Measurements from ENCODE around the gene SCRN1. TPM values are rescaled to one million over a fixed set of nuclear protein-coding genes. Genes with fewer than 3 reads are reported as not detected.

Gene SCRN1
- total and polyA plus RNA-seq, 7 experiments from 2014 or later: 1.6 to 8.7 (median 2.3) TPM

DNA sequence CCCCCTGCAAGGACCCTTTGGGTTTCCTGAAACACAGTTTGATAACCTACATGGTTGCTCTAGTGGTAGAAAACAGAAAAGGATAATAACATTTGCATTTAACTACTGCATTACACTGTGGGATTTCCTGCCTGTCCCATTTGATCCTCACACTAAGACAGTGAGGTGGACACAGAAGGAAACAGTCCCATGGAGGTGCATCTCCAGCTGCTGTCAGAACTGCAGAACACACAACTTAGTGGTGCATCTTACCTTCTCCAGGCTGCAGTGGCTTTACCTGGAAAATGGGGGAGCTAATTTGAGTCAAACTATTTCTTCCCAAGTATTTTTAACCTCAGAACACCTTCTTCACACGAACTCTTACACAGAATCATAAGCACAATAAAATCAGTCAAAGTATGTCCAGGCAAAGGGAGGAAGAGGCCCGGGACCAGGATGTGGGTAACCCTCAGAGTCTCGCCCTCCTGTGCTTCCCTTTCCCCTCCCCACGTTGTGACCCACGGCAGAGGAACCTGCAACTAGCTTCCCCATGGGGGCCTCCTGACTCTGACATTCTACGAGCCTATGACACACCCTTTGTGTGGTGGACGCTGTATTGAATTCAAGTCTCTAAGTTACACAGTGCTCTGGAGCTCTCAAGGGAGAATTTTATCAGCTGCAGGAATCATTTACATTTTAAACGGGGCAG is 33.7 kb downstream of the SCRN1 start:
- Mint-ChIP-seq H3K9me3 (peaks cover 0 to 3% (median 0%) of the 10 kb centered on the region in 11 donors), H3K27ac (peak overlapping the region in 3 of 9 donors; percentile 15 to 68 (median 58)), H3K4me3 (peak overlapping the region in 6 of 10 donors; percentile 5 to 51 (median 18)), H3K27me3 (peaks cover 0 to 13% (median 4%) of the 10 kb centered on the region in 5 donors), H3K4me1 (peaks cover 9 to 20% (median 15%) of the 10 kb centered on the region in 7 donors), H3K36me3 (peaks cover 0 to 4% (median 3%) of the 10 kb centered on the region in 5 donors)
- DNase-seq (peak in 1 of 9 donors; percentile 7), ATAC-seq (peak; percentile 87)
- H3K4me1 ChIP-seq (ENCODE audit: control insufficient read depth in 2 of 2, insufficient read depth in 2 of 2, low read length in 2 of 2): peaks cover 0 to 8% of the 10 kb centered on the region in 2 donors
- H3K9me3 ChIP-seq (ENCODE audit: control insufficient read depth in 2 of 3, low read length in 3 of 3): no peaks in the 10 kb centered on the region
- no peak overlapping the region for H3K27ac ChIP-seq (ENCODE audit: low read depth, low read length)
- ChIA-PET POLR2A (no interaction called here), CTCF (no interaction called here)
- no peak overlapping the region for H3K4me3 ChIP-seq (ENCODE audit: low read length)
- no peaks in the 10 kb centered on the region for H3K27me3 ChIP-seq (ENCODE audit: control insufficient read depth in 2 of 2, insufficient read depth in 2 of 2, low read length in 2 of 2)
- intact Hi-C loops (cut with micrococcal nuclease): no loop called here
- H3K36me3 ChIP-seq (ENCODE audit: control insufficient read depth in 2 of 3, insufficient read depth in 3 of 3, low read length in 3 of 3): no peaks in the 10 kb centered on the region

DNA sequence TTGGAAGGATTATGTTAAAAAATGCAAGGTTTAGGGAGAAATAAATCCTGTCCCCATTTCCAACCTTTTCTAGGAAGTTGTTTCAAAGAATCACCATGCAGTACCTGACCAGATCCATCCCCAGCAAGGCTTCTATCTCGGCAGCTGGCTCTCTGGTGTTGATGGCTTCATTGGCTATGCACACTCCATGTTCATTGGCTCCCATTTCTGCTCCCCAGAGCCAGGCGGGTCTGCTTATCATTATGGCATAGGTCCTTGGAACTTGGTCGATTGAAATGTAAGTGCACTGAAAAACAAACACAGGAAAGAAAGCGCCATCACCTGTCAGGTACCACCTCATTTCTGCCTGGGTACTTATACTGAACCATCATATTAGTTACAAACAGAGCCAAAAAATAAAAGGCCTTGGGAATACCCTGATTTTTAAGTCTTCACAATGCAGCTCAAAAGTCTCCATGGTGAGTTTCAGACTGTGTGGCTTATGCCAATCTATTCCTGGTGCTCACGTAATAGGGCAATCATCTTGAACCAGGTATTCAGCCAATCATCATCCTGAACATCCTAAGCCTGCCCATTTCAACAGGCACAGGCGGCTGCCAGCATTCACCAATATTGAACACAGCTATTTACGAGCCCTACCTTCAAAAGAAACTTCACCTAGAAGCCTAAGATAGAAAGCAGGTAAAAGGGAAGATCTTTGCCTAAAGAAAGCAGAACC is 34.4 kb downstream of the SCRN1 start:
- Mint-ChIP-seq H3K27me3 (peaks cover 0 to 13% (median 4%) of the 10 kb centered on the region in 5 donors), H3K27ac (no peak overlapping the region), H3K36me3 (peaks cover 0 to 4% (median 3%) of the 10 kb centered on the region in 5 donors), H3K4me1 (peaks cover 9 to 20% (median 15%) of the 10 kb centered on the region in 7 donors), H3K9me3 (peaks cover 0 to 3% (median 0%) of the 10 kb centered on the region in 11 donors), H3K4me3 (no peak overlapping the region)
- Histone ChIP-seq H3K27me3 (ENCODE audit: control insufficient read depth in 2 of 2, insufficient read depth in 2 of 2, low read length in 2 of 2) (no peaks in the 10 kb centered on the region), H3K4me3 (ENCODE audit: low read length) (no peak overlapping the region), H3K4me1 (ENCODE audit: control insufficient read depth in 2 of 2, insufficient read depth in 2 of 2, low read length in 2 of 2) (peaks cover 0 to 8% of the 10 kb centered on the region in 2 donors), H3K36me3 (ENCODE audit: control insufficient read depth in 2 of 3, insufficient read depth in 3 of 3, low read length in 3 of 3) (no peaks in the 10 kb centered on the region), H3K27ac (ENCODE audit: low read depth, low read length) (no peak overlapping the region), H3K9me3 (ENCODE audit: control insufficient read depth in 2 of 3, low read length in 3 of 3) (no peaks in the 10 kb centered on the region)
- DNase-seq (no peak), ATAC-seq (no peak)
- intact Hi-C loops (cut with micrococcal nuclease): no loop called here
- POLR2A ChIA-PET: no interaction called here
- CTCF ChIA-PET: interaction anchor here (1.2 kb wide), 1 partner anchor 106 kb away, joined by 3 read pairs; no protein-coding TSS in a partner anchor

DNA sequence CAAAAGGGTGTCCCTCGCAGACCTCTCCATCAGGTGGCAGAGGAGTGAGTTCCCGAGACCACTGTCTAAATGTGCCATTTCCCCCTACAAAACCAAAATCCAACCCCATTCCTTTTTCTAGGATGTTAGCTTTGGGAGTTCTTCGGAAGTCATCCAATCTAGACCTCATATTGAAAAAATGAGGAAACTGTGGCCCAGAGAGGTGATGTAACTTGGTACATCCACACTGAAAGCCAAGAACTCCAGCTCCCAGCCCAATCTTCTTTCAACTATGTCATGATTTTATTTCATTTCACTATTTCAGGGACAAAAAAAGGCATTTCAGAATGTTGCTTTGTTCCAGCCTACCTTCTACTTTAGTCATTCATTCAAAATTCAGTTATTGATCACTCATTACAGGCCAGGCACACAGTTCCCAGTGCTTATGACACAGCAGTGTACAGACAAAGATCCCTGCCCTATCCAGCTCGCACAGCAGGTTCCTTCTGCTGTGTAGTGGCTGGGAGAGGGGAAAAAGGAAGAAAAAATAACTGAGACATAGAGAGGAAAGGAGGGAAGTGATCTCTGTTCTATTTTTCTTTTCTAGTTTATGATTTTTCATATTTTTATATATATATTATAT is 35.8 kb downstream of the SCRN1 start:
- ChIA-PET POLR2A (interaction anchor here (0.9 kb wide), 1 partner anchor 17 kb away, joined by 5 read pairs; no protein-coding TSS in a partner anchor), CTCF (interaction anchor here (1.2 kb wide), 1 partner anchor 108 kb away, joined by 3 read pairs; no protein-coding TSS in a partner anchor)
- intact Hi-C loops (cut with micrococcal nuclease): loop anchor here in 1 of 2 donors (5.0 kb wide), 1 partner anchor 108 kb away; no protein-coding TSS in a partner anchor
- Histone ChIP-seq H3K36me3 (ENCODE audit: control insufficient read depth in 2 of 3, insufficient read depth in 3 of 3, low read length in 3 of 3) (no peaks in the 10 kb centered on the region), H3K4me3 (ENCODE audit: low read length) (no peak overlapping the region), H3K27me3 (ENCODE audit: control insufficient read depth in 2 of 2, insufficient read depth in 2 of 2, low read length in 2 of 2) (no peaks in the 10 kb centered on the region), H3K27ac (ENCODE audit: low read depth, low read length) (no peak overlapping the region), H3K4me1 (ENCODE audit: control insufficient read depth in 2 of 2, insufficient read depth in 2 of 2, low read length in 2 of 2) (peaks cover 0 to 8% of the 10 kb centered on the region in 2 donors), H3K9me3 (ENCODE audit: control insufficient read depth in 2 of 3, low read length in 3 of 3) (no peaks in the 10 kb centered on the region)
- DNase-seq (no peak), ATAC-seq (no peak)
- no peak overlapping the region for H3K4me3 Mint-ChIP-seq
- peaks cover 0 to 3% (median 0%) of the 10 kb centered on the region in 11 donors for H3K9me3 Mint-ChIP-seq
- no peak overlapping the region for H3K27ac Mint-ChIP-seq
- peaks cover 0 to 7% (median 3%) of the 10 kb centered on the region in 5 donors for H3K27me3 Mint-ChIP-seq
- peaks cover 9 to 20% (median 15%) of the 10 kb centered on the region in 7 donors for H3K4me1 Mint-ChIP-seq
- peaks cover 0 to 3% (median 3%) of the 10 kb centered on the region in 5 donors for H3K36me3 Mint-ChIP-seq

DNA sequence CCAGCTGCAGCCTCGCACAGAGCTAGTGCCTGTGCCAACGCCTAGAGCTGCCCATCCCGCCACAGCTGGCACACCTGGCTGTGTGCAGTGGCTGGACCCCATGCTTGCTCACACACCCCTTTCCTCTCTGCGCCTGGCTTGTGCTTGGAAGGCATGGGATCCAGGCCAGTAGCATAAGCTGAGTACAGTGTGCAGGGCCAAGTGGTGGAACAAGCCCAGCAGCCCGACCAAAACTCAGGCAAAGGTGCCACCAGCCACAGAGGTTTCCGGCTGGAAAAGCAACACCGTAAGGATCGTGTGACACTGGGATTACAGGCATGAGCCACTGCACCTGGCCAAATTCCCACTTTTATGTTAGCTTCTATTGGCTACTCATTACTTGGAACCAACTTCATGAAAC is 38.4 kb downstream of the SCRN1 start:
- Mint-ChIP-seq H3K27me3 (peaks cover 0 to 10% (median 3%) of the 10 kb centered on the region in 5 donors), H3K27ac (no peak overlapping the region), H3K4me3 (no peak overlapping the region), H3K4me1 (peaks cover 6 to 14% (median 11%) of the 10 kb centered on the region in 7 donors), H3K9me3 (peaks cover 0 to 3% (median 0%) of the 10 kb centered on the region in 11 donors), H3K36me3 (peaks cover 0 to 3% (median 3%) of the 10 kb centered on the region in 5 donors)
- Histone ChIP-seq H3K4me1 (ENCODE audit: control insufficient read depth in 2 of 2, insufficient read depth in 2 of 2, low read length in 2 of 2) (peaks cover 0 to 5% of the 10 kb centered on the region in 2 donors), H3K4me3 (ENCODE audit: low read length) (no peak overlapping the region), H3K9me3 (ENCODE audit: control insufficient read depth in 2 of 3, low read length in 3 of 3) (no peaks in the 10 kb centered on the region), H3K36me3 (ENCODE audit: control insufficient read depth in 2 of 3, insufficient read depth in 3 of 3, low read length in 3 of 3) (no peaks in the 10 kb centered on the region), H3K27me3 (ENCODE audit: control insufficient read depth in 2 of 2, insufficient read depth in 2 of 2, low read length in 2 of 2) (no peaks in the 10 kb centered on the region), H3K27ac (ENCODE audit: low read depth, low read length) (no peak overlapping the region)
- no peak for DNase-seq
- CTCF ChIA-PET: no interaction called here
- intact Hi-C loops (cut with micrococcal nuclease): loop anchor here in 1 of 2 donors (5.0 kb wide), 1 partner anchor 111 kb away; no protein-coding TSS in a partner anchor
- no peak for ATAC-seq
- POLR2A ChIA-PET: no interaction called here

DNA sequence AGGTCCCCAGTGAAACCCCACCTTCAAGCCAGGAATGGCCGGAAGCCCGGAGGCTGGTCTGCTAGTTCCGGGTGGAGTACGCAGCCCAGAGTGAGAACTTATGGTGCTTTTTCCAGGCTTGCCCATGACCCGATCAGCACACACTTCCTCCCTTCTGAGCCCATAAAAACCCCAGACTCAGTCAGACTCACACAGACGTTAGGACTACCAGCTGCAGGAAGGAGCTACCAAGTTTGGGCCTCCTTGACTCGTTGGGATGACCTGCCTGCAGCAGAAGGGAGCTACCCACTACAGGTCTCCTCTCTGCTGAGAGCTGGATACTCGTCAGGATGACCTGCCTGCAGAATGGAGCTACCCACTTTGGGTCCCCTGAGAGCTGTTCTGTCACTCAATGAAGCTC is 39.1 kb downstream of the SCRN1 start:
- CTCF ChIA-PET: no interaction called here
- Mint-ChIP-seq H3K4me1 (peaks cover under 1 to 7% (median 4%) of the 10 kb centered on the region in 7 donors), H3K27me3 (peaks cover 0 to 10% (median 3%) of the 10 kb centered on the region in 5 donors), H3K4me3 (no peak overlapping the region), H3K36me3 (peaks cover 0 to 3% (median 3%) of the 10 kb centered on the region in 5 donors), H3K27ac (no peak overlapping the region), H3K9me3 (peaks cover 0 to 3% (median 0%) of the 10 kb centered on the region in 11 donors)
- Histone ChIP-seq H3K36me3 (ENCODE audit: control insufficient read depth in 2 of 3, insufficient read depth in 3 of 3, low read length in 3 of 3) (no peaks in the 10 kb centered on the region), H3K4me1 (ENCODE audit: control insufficient read depth in 2 of 2, insufficient read depth in 2 of 2, low read length in 2 of 2) (no peaks in the 10 kb centered on the region), H3K27me3 (ENCODE audit: control insufficient read depth in 2 of 2, insufficient read depth in 2 of 2, low read length in 2 of 2) (no peaks in the 10 kb centered on the region), H3K9me3 (ENCODE audit: control insufficient read depth in 2 of 3, low read length in 3 of 3) (no peaks in the 10 kb centered on the region), H3K27ac (ENCODE audit: low read depth, low read length) (no peak overlapping the region), H3K4me3 (ENCODE audit: low read length) (no peak overlapping the region)
- intact Hi-C loops (cut with micrococcal nuclease): loop anchor here in 1 of 2 donors (5.0 kb wide), 1 partner anchor 112 kb away; no protein-coding TSS in a partner anchor
- DNase-seq: no peak
- POLR2A ChIA-PET: no interaction called here
- ATAC-seq: no peak

DNA sequence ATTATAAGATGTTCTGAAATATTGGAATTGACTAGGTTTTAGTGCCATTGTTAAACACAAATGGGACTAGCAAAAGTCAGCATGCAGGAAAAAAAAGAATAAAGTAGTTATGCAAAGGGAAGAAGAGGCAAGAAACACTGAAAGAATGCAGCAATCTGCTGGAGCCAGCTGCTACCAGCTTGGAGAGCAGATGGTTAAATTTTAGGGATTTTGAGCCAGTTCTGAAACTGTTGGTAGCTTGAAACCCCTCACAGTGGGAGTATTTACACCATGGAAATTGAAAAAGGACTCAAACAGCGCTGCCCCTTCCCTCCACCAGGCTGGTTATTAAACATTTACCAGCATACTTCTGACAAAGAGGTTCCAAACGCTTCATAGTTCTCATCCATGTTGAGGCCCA is 41.0 kb downstream of the SCRN1 start:
- no peak overlapping the region for H3K4me3 ChIP-seq (ENCODE audit: low read length)
- Mint-ChIP-seq H3K4me3 (no peak overlapping the region), H3K36me3 (peaks cover 0 to 3% (median 3%) of the 10 kb centered on the region in 5 donors), H3K27me3 (peaks cover 0 to 12% (median 3%) of the 10 kb centered on the region in 5 donors), H3K9me3 (peaks cover 0 to 3% (median 0%) of the 10 kb centered on the region in 11 donors), H3K27ac (no peak overlapping the region), H3K4me1 (peaks cover 0 to 4% (median 0%) of the 10 kb centered on the region in 7 donors)
- H3K36me3 ChIP-seq (ENCODE audit: control insufficient read depth in 2 of 3, insufficient read depth in 3 of 3, low read length in 3 of 3): no peaks in the 10 kb centered on the region
- ChIA-PET POLR2A (no interaction called here), CTCF (no interaction called here)
- no peaks in the 10 kb centered on the region for H3K4me1 ChIP-seq (ENCODE audit: control insufficient read depth in 2 of 2, insufficient read depth in 2 of 2, low read length in 2 of 2)
- H3K27me3 ChIP-seq (ENCODE audit: control insufficient read depth in 2 of 2, insufficient read depth in 2 of 2, low read length in 2 of 2): no peaks in the 10 kb centered on the region
- DNase-seq (no peak), ATAC-seq (no peak)
- intact Hi-C loops (cut with micrococcal nuclease): no loop called here
- H3K27ac ChIP-seq (ENCODE audit: low read depth, low read length): no peak overlapping the region
- no peaks in the 10 kb centered on the region for H3K9me3 ChIP-seq (ENCODE audit: control insufficient read depth in 2 of 3, low read length in 3 of 3)
